GM18868 (cell line): ENCODE measurements around the gene RTP2.

Experiments
- ATAC-seq: cut with Tn5 transposase; IDR thresholded peaks from one replicate; pipeline ENCODE4 v1.9.1; 2021; ENCODE audit warnings: mild to moderate bottlenecking, moderate library complexity; ENCODE audit not compliant: unreplicated experiment

The RTP2 gene

DNA sequence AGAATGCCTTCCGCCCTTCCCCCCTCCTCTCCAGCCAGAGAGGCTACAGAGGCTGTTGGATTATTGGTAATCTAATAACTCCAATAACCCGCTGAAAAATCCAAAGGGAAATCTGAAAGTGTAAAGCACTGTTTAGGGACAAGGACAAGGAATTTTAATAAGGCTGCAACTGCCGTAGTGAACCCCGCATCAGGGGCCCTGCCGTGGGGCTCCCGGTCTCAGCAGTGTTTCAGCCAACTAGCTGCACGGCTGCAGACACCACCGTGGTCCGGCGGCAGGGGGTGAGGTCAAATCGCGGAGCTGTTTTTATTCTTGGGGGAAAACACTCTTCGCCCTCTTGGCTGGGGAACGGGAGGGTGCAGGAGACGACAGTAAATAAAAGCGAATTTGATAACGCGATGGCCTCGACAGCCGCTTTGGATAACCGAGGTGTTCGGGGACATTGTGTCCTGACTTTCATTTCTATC, 36.8 kb upstream of the RTP2 start:
- no peak for ATAC-seq

DNA sequence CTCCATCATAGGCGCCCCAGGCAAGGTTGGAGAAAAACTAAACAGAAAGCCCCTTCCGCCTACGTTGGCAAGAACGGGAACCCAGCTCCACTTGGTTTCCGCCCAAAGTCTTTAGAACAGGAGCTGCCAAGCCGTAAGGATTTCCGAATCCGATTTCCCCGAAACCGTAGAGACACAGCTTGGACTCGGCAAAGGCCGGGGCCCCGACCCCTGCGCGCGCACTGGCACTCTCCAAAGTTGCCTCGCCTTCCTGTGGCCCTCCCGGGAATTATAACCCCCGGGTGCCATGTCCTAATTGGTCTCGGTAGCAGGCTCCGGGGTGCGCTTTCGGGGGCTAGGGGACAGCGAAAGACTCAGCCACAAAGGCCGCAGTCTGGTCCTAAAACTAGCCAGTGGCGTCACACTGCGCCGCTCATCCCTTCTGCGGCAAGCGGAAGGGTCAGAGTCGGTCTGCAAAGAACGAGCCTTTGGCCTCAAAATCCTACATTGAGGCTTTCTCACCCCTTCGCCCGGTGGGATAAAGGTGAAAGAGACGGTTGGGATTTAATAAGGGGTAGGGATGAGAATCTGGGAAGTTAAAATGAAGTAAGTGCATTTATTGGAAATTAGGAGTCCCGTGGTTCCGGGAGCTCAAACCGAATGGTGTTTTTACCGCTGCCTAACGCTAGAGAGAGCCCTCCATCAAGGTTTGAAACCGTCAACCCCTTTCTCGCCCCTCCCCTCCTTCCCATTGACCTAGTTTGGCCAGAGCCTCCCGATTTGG, 36.2 kb upstream of the RTP2 start:
- ATAC-seq, result peak; percentile 63

GRCh38 chr3:187738071-187738330, 35.6 kb upstream of the RTP2 start:
- ATAC-seq, result no peak

- no peak for ATAC-seq
Observed at GRCh38 chr3:187737368-187738070, 35.2 kb upstream of the RTP2 start.

GRCh38 chr3:187737006-187737367, 34.6 kb upstream of the RTP2 start:
- ATAC-seq, result no peak

DNA sequence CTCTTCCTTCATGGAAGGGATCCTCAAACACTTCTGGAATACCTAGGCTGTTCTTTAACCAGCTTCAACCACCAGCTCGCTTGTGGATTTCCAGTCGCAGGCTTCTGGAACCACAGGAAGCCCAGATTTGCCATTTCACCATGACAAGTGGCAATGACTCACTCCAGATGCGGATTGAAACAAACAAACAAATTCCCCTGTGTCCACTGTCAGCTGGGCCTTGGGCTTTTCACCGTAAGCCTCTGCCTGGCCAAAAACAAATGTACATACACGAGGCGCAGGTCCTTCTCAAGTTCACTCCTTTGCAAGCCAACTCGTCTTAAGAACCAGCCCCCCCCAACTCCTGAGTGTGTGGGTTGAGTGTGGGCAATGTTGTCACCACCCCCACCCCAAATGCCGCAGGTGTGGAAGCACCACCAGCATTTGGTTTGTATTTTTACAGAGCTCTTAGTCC, 34.1 kb upstream of the RTP2 start:
- no peak for ATAC-seq

- ATAC-seq, result no peak
Observed at GRCh38 chr3:187735837-187736236, 33.5 kb upstream of the RTP2 start.

GRCh38 chr3:187735383-187735782, 33.0 kb upstream of the RTP2 start:
- ATAC-seq, result no peak

DNA sequence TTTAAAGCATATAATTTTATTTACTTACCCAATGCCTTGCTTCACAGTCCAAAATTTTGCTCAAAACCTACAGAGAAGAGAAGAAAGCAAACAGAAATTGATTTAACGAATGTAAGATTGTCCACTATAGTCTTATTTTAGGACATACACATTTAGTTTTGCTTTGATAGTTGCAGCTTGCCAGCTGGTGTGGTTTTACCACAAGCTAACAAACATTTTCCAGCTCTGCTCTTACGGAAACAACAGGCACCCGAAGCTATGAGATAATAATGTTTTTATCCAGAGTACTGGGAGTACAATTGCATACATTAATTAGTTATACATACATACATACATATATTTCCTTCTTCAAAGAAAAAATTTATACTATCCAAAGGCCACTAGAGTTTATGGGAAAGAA, 32.5 kb upstream of the RTP2 start:
- no peak for ATAC-seq

GRCh38 chr3:187733371-187733770, 31.0 kb upstream of the RTP2 start:
- ATAC-seq, result no peak

GRCh38 chr3:187729598-187729997, 27.2 kb upstream of the RTP2 start:
- no peak for ATAC-seq

GRCh38 chr3:187728940-187729583, 26.7 kb upstream of the RTP2 start:
- ATAC-seq, result no peak

GRCh38 chr3:187728248-187728647, 25.9 kb upstream of the RTP2 start:
- no peak for ATAC-seq

DNA sequence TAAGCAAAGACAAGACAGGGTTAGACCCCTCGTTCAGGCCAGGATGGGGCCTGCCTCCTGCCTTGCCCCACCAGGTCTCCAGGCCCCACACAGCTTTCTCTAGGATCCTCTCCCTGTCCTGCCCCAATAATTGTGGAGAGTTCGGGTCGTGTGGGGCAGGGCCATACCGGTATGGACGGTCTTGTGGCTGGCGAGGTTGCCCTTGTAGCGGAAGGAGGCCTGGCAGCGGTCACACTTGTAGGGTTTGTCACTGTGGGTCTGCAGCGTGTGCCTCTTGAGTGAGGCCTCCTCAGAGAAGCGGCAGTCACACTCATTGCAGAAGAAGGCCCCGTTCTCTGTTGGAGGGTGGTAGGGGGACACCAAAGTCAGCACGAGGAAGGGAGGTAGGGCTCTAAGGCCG, 24.2 kb upstream of the RTP2 start:
- no peak for ATAC-seq

DNA sequence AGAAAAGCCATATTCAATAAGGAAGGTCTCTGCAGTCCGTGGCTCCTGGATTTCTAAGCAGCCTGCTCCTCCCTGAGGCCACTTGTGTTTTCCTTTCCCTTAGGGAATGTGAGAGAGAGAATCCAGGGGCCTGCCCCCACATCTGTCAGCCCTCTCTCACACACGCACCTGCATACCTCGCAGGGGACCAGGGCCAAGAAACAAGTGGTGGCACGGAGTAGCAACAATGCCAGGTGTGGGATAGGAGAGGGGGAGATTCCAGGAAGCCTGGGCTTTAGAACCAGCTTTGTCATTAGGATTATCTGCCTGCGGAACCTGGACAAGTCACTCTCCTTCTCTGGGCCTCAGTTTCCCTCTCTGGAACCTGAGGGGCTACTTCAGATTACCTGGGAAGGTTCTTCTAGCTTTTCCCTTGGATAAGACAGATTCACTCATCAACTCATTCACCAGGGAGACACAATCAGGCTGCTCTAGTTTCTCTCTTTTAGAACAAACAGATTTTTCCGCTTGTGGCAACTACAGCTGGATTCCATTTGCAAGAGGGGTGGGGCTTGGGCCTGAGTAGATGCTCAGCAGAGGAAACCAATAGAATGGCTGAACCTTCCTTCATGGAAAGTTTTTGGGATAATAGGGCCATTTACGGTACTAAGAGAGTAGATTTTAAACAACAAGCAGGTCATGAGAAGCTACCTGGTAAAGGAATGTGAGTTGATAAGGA, 23.5 kb upstream of the RTP2 start:
- no peak for ATAC-seq

DNA sequence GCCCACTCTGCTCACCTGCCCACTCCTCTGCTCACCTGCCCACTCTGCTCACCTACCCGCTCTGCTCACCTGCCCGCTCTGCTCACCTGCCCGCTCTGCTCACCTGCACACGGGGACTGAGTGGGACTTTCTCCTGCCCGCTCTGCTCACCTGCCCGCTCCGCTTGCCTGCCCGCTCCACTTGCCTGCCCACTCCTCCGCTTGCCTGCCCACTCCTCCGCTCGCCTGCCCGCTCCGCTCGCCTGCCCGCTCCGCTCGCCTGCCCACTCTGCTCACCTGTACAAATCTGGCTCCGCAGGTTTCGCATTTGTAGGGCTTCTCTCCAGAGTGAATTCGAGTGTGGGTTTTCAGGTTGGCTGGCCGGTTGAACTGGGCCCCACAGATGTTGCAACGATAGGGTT, 22.9 kb upstream of the RTP2 start:
- ATAC-seq, result no peak

DNA sequence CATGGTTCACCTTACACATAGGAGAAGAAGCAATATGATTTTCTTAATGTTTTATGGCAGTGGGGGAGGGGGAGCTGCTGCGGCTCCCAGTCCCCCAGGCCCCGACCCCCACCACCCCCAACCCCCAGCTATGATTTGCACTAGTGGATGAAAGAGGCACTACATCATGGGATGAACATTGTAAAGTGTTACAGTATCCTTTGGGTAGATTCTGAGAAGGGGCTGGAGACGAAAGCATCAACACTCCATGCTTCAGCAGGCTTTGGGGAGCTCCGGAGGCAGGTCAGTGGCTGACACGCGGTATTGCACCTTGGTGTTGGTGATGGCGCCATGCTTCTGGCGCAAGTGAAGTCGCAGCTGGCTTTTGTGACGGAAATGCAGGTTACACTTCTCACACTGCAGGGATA, 19.9 kb upstream of the RTP2 start:
- ATAC-seq, result no peak

- ATAC-seq, result no peak
Observed at GRCh38 chr3:187721055-187721454, 18.7 kb upstream of the RTP2 start.

DNA sequence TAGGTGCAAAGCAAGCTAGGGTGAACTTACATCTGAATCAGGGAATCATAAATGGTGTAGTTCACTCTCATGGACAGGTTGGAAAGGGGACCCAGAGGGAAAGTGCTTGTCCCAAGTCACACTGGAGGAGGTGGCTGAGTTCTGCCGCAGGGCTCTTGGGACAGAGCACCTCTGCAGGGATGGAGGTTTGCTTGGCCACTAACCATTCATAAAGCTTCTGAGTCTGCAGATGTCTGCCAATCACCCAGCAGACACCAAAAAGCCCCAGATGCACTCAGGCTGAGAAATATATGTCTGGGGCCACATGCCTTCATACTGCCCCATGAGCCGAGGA, 17.9 kb upstream of the RTP2 start:
- ATAC-seq, result no peak

DNA sequence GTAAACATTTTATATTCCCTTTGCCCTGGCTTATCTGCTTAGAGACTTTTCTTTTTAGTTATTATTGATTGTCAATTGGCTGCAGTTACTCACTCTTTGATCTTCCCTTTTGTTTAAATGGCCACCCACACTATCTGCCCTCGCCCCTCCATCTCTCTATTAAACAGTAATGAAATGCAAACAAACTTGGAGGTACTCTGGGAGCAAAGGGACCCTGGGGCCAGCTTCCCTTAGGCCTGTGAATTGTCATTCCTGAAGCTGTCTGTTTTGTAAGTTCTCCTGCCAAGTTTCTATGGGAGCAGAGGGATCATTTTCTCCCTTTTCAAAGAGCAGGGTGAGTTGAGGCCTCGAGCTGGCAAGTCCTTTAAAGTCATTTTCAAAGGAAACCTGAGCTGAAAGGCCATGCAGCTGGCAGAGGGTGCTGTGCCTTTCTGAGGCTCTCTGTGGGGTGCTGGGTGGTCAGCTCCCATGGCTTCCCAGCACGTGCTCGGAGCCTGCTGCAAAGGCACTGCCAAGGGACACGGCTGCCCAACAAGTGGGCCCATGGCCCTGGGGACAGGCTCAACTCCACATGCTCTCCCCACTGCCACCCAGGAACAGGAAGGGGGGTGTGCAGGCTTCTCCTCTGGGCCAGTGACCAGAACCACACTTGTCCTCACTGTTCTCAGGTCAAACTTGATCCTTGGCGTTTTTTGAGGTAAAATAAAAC, 17.4 kb upstream of the RTP2 start:
- ATAC-seq, result no peak

- ATAC-seq, result no peak
Observed at GRCh38 chr3:187718802-187719201, 16.4 kb upstream of the RTP2 start.
